HEK293T (cell line): ENCODE results near the gene THSD4.

Experiments
- BHLHE40 ChIP-seq: fragments of 450-650 bp; IDR thresholded peaks from 2 replicates; pipeline ENCODE4 v1.6.1; 2016; ENCODE audit warnings: mild to moderate bottlenecking, moderate library complexity, borderline replicate concordance
- CTBP1 ChIP-seq: fragments of 450-650 bp; IDR thresholded peaks from 2 replicates; pipeline ENCODE4 v1.6.1; 2016; ENCODE audit warnings: borderline replicate concordance
- ELF4 ChIP-seq: fragments of 450-650 bp; IDR thresholded peaks from 2 replicates; pipeline ENCODE4 v1.6.1; 2017; ENCODE audit warnings: antibody characterized with exemption
- FOXM1 ChIP-seq: fragments of 450-650 bp; IDR thresholded peaks from 2 replicates; pipeline ENCODE4 v1.6.1; 2017; ENCODE audit warnings: mild to moderate bottlenecking, borderline replicate concordance
- SUZ12 ChIP-seq: fragments of 450-650 bp; IDR thresholded peaks from 2 replicates; pipeline ENCODE4 v1.6.1; 2016; ENCODE audit warnings: mild to moderate bottlenecking
- TARDBP ChIP-seq: fragments of 450-650 bp; IDR thresholded peaks from 2 replicates; pipeline ENCODE4 v1.6.1; 2016
- ZNF384 ChIP-seq: fragments of 450-650 bp; IDR thresholded peaks from 2 replicates; pipeline ENCODE4 v1.6.1; 2016

DNA sequence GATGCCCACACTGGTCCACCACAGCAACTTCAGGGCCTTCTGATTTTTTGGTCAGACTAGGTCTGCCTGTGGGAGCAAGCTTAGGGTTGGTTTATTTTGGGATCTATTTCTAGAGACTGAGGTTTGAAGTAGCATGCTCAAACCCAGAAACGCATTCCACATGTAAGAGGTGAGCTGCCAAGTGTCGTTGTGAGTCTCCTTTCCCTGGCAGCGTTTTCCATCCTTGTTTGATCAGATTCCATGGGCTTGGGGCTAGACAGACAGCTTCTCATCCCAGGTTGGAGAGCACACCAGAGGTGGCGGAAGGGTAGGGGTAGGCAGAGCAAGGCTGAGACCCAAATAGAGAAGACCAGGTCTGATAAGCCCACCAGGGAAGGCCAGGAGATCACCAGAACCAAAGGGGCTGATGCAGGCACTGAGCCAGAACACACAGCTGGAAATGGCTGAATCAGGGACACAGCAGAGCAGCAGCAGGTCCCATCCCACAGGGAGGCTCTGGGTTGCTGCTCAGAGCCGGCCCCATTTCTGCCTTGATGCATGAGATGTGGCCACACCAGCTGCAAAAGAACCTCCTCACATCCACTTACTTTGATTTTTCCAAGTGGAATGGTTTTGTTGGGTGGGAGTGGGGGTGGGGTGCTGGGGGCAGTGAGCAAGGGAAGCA lies 186.8 kb downstream of the THSD4 start:
- TF ChIP-seq ZNF384 (no peak), BHLHE40 (no peak), FOXM1 (no peak), CTBP1 (no peak), SUZ12 (no peak), TARDBP (no peak), ELF4 (no peak)
